Measurements from ENCODE around the gene MGAT4B. TPM values are rescaled to one million over a fixed set of nuclear protein-coding genes. Genes with fewer than 3 reads are reported as not detected.

Gene MGAT4B
- total and polyA plus RNA-seq, 4 donors, result 65.0 to 154 (median 82.4) TPM

DNA sequence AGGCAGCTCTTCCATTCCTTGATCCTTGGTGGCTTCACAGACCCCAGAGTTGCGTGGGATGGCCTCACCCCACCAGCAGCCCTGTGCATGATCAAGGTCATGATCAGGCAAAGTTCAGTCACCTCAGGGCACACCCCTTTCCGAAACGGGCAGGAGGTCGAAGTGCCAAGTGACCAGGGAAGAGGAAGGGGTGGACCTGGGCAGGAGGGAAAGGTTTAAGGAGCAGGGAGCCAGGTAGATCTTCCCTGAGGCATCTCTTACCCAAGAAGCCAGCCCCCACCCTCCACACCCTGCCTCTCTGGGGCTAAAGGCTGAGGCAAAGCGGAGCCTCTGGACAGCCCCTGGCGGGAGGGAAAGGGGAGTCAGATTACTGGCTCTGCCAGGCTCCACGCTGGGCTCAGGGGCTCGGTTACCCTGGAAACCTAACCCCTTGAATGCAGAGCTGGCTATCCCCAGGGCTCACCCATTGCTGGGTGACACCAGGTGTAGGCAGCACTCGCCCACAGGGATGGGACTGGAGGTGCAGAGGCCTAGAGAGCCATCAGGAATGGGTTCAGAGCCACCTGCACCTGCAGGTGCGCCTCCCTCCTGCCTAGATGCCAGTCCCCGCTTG is 3.6 kb downstream of the MGAT4B start:
- no peak overlapping the region for H3K4me3 ChIP-seq
- no peak for DNase-seq

DNA sequence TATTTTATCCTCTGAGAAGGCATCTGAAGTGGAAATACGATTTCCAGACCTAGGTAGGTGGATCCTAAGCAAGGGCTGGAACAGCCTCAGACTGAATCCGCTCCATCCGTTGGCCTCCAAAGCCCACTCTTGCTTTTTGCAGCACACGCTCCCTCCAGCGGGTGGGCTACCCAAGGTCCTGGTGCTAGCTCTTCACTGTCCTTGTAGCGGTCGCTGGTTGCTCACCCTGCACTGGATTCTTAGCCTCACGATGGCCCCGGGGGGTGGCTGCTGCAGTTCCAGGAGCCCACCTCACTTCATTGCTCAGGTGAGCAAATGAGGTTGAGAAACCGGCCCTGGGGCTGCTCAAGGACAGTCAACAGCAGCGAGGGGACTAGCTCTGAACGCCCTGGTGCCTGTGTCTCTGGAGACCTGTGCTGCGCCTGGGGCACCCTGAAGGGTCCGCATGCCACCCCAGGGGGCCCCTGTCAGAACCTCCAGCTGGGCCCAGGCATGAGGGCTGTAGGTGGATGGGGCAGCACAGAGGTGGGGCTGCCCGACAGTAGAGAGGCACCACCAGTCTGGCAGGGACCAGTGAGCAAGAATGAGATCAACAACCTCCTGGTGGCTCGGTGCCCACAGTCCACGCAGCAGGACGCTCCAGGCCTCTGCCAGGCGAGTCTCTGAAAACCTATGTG is 4.3 kb downstream of the MGAT4B start:
- TF ChIP-seq, protein P1, sequence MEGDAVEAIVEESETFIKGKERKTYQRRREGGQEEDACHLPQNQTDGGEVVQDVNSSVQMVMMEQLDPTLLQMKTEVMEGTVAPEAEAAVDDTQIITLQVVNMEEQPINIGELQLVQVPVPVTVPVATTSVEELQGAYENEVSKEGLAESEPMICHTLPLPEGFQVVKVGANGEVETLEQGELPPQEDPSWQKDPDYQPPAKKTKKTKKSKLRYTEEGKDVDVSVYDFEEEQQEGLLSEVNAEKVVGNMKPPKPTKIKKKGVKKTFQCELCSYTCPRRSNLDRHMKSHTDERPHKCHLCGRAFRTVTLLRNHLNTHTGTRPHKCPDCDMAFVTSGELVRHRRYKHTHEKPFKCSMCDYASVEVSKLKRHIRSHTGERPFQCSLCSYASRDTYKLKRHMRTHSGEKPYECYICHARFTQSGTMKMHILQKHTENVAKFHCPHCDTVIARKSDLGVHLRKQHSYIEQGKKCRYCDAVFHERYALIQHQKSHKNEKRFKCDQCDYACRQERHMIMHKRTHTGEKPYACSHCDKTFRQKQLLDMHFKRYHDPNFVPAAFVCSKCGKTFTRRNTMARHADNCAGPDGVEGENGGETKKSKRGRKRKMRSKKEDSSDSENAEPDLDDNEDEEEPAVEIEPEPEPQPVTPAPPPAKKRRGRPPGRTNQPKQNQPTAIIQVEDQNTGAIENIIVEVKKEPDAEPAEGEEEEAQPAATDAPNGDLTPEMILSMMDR (IDR thresholded peaks at IDR 0.05; ENCODE audit: control extremely low read depth, extremely low read depth), result no peak
- H3K27ac ChIP-seq (ENCODE audit: low read depth in 1 of 2, low read length in 1 of 2), result no peak overlapping the region
- 92 to 94% methylated on average over 19 of the region's 19 CpGs for WGBS, 2 donors
- H3K4me3 ChIP-seq, result no peak overlapping the region
- H3K4me1 ChIP-seq (ENCODE audit: control insufficient read depth in 5 of 5, insufficient read depth in 5 of 5, low read length in 5 of 5), result peaks cover 0 to 16% (median 7%) of the 10 kb centered on the region in 5 donors
- no peak overlapping the region for H3K9ac ChIP-seq (ENCODE audit: insufficient read depth in 1 of 2, low read length in 2 of 2)
- no peaks in the 10 kb centered on the region for H3K9me3 ChIP-seq (ENCODE audit: control insufficient read depth in 4 of 4, insufficient read depth in 3 of 4, low read length in 3 of 4)
- H3K27me3 ChIP-seq (ENCODE audit: control insufficient read depth in 3 of 3, insufficient read depth in 3 of 3, low read length in 2 of 3), result no peaks in the 10 kb centered on the region
- ATAC-seq (ENCODE audit: insufficient read depth, low FRiP score) (no peak), DNase-seq (no peak)
- H3K36me3 ChIP-seq (ENCODE audit: control insufficient read depth in 4 of 4, insufficient read depth in 4 of 4, low read length in 4 of 4), result peaks cover 0 to 39% (median 21%) of the 10 kb centered on the region in 4 donors

More for the DNA sequence above, 3.6 kb downstream of the MGAT4B start:
- Histone ChIP-seq H3K4me1 (ENCODE audit: control insufficient read depth in 5 of 5, insufficient read depth in 5 of 5, low read length in 5 of 5) (peaks cover 0 to 18% (median 7%) of the 10 kb centered on the region in 5 donors), H3K27ac (ENCODE audit: low read depth in 1 of 2, low read length in 1 of 2) (no peak overlapping the region), H3K27me3 (ENCODE audit: control insufficient read depth in 3 of 3, insufficient read depth in 3 of 3, low read length in 2 of 3) (no peaks in the 10 kb centered on the region), H3K36me3 (ENCODE audit: control insufficient read depth in 4 of 4, insufficient read depth in 4 of 4, low read length in 4 of 4) (peaks cover 0 to 34% (median 19%) of the 10 kb centered on the region in 4 donors), H3K9me3 (ENCODE audit: control insufficient read depth in 4 of 4, insufficient read depth in 3 of 4, low read length in 3 of 4) (no peaks in the 10 kb centered on the region), H3K9ac (ENCODE audit: insufficient read depth in 1 of 2, low read length in 2 of 2) (no peak overlapping the region)
- WGBS, 2 donors, result 76 to 78% methylated on average over 11 of the region's 11 CpGs
- TF ChIP-seq, protein P1 (IDR thresholded peaks at IDR 0.05; ENCODE audit: control extremely low read depth, extremely low read depth), result no peak
- ATAC-seq (ENCODE audit: insufficient read depth, low FRiP score), result no peak

DNA sequence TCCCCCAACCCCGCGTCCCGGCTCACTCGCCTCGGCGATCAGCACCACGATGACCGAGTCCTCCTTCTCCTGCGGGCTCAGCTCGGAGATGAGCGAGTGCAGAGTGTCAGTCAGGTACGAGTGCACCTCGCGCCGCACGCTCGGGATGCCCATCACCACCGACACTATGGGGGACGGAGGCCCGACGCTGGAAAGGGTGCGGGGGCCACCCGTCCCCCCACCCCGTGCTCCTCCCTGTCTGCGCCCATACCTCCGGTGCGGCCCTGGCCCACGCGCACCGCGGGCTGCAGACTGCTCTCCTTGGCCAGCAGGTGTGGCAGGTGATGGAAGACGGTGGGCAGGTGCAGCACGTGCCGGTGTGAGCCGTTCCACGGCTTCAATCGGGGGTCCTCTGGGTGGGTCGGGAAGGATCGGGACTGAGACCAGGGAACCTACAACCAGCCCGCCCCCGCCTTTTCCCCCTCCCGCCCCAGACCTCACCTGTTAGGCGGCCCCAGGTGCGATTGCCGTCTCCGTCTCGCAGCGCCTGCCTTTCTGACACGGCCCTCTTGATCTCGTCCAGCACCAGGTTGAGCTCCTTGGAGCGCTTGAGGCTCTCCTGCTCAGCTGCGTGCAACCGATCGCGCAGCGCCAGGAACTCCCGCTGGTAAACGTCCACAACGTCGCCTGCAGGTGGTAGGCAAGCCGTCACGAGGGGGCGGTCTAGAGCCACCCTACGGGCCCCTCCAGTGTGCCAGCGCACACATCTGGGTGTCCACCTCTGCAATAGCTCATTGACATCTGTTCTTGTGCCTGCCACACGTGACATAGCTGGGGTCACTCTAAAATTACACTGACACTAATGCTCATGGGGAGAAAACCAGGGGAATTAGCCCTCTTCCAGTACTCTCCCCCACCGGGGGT is 5.1 kb downstream of the MGAT4B start:
- Histone ChIP-seq H3K9ac (ENCODE audit: insufficient read depth in 1 of 2, low read length in 2 of 2) (no peak overlapping the region), H3K27me3 (ENCODE audit: control insufficient read depth in 3 of 3, insufficient read depth in 3 of 3, low read length in 2 of 3) (no peaks in the 10 kb centered on the region), H3K27ac (ENCODE audit: low read depth in 1 of 2, low read length in 1 of 2) (no peak overlapping the region), H3K4me3 (no peak overlapping the region), H3K9me3 (ENCODE audit: control insufficient read depth in 4 of 4, insufficient read depth in 3 of 4, low read length in 3 of 4) (no peaks in the 10 kb centered on the region), H3K4me1 (ENCODE audit: control insufficient read depth in 5 of 5, insufficient read depth in 5 of 5, low read length in 5 of 5) (peaks cover 0 to 19% (median 7%) of the 10 kb centered on the region in 5 donors), H3K36me3 (ENCODE audit: control insufficient read depth in 4 of 4, insufficient read depth in 4 of 4, low read length in 4 of 4) (peaks cover 0 to 39% (median 21%) of the 10 kb centered on the region in 4 donors)
- 65 to 71% methylated on average over 67 of the region's 67 CpGs for WGBS, 2 donors
- ATAC-seq (ENCODE audit: insufficient read depth, low FRiP score) (peak; percentile 9), DNase-seq (peak; percentile 59 to 78 (median 71))
- TF ChIP-seq, protein P1 (IDR thresholded peaks at IDR 0.05; ENCODE audit: control extremely low read depth, extremely low read depth), result peak; percentile 67

Measured in lung (tissue), 12 donors.